ENCODE results near the gene RGS16. TPM values are rescaled to one million over a fixed set of nuclear protein-coding genes. Genes with fewer than 3 reads are reported as not detected.
A peak's percentile ranks its signal among the peaks of the same experiment; 100 is the strongest.

The RGS16 gene
- total RNA-seq, 1 donor from 2014 or later = 1.6 TPM

DNA sequence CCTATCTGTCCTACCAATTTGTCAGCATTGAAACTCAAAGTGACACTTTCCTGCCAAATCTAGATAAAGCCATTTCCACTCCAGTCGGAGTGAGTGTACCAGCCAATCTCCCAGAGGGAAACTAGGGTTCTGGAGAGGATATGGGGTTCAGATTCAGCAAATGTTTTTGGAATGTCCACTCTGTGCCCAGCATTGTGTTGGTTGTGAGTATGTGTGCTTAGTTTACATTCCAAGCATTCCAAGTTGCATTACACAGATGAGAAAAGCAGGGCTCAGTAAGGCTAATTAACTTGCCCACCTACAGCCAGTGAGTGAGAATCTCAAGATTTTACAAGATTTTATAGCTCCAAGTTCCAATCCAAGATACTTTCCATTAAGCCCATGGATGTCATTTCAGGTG, 26.4 kb upstream of the RGS16 start:
- FAIRE-seq (no peak), DNase-seq (ENCODE audit: low spot score in 2 of 2) (no peak)

GRCh38 chr1:182629499-182630096, 25.4 kb upstream of the RGS16 start:
- DNase-seq (ENCODE audit: low spot score in 2 of 2) (no peak), FAIRE-seq (no peak)

DNA sequence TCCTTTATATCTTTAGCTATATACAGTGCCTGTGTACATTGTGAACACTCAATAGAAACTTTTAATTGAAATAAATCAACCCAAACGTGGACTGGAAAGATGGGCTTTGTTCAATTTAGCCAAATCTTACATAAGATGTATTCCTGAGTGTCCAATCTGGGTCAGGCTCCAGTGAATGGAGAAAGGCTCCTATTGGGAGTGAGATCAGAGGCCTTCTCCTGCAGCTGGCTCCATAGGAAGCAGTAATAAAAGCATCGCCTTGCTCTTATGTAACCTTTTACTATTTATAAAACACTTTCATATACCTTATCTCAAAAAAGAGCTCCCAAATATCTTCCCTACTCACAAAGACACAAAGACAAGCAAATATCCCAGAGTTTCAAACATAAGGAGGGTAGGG, 24.9 kb upstream of the RGS16 start:
- FAIRE-seq (no peak), DNase-seq (ENCODE audit: low spot score in 2 of 2) (no peak)

GRCh38 chr1:182628657-182629056, 24.5 kb upstream of the RGS16 start:
- FAIRE-seq (no peak), DNase-seq (ENCODE audit: low spot score in 2 of 2) (no peak)

DNA sequence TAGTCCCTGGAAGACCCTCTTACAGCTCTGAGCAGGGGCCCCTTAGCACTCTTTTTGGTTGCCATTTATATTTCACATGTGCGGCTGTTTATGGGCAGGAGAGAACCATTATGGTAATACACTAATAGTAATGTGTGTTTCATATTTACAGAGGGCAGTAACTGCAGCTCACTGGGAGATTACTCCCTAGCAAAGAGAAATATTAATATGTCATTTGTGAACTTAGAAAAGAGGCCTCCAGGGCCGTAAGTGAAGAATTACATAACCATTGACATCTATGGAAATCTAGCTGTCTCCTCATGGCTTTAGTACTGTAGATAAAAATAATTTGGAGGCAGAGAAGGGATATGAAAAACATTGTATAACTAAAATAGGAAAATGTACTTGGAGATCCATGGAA, 23.4 kb upstream of the RGS16 start:
- no peak for DNase-seq (ENCODE audit: low spot score in 2 of 2)
- FAIRE-seq = no peak

DNA sequence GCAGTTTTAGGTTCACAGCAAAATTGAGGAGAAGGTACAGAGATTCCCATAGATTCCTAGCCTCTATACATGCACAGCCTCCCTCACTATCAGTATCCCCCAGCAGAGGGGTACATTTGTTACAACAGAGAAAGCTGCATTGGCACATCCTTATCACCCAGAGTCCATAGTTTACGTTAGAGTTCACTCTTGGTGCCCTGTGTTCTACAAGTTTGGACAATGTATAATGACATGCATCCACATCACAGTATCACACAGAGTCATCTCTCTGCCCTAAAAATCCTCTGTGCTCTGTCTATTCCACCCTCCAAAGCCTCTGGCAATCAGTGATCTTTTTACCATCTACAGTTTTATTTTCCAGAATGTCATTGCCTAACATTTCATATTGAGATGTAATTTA, 22.3 kb upstream of the RGS16 start:
- no peak for DNase-seq (ENCODE audit: low spot score in 2 of 2)
- FAIRE-seq = no peak

GRCh38 chr1:182625719-182626504, 21.7 kb upstream of the RGS16 start:
- FAIRE-seq = no peak
- no peak for DNase-seq (ENCODE audit: low spot score in 2 of 2)

DNA sequence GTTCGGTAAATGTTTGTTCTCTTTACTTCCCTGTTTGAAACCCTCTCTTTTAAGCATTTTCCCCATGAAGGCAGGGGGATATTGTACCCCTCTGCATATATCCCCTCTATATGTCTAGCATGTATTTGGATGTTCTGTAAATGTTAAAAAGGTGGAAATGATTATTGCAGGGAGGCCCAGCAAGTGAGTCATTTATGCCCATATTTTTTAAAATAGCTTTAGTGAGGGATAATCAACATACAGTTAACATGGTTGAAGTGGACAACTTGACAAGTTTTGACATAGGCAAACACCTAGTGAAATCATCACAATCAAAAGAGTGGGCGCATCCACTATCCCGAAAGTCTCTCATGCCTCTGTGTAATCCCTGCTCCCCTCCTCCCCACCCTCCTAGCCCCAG, 20.8 kb upstream of the RGS16 start:
- no peak for FAIRE-seq

DNA sequence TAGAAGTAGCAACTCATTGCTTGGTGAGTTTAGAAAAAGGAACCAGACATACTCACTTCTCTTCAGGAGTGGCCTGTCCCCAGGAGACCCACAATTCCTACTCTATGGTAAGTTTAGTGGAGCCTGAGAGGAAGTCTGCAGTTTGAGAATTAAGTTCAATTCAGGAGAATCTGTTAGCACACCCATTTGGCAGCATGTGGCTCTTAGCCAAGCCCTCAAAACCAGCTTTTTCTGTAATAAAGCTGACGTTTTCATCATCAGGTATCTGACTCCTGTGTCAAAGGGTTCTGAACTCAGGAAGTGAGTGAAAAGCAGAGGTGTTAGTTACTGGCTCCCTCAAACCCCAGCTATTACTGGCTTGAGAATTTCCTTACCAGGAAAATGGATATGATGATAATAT, 20.4 kb upstream of the RGS16 start:
- DNase-seq (ENCODE audit: low spot score in 2 of 2) (no peak), FAIRE-seq (no peak)

More for the DNA sequence above, 20.8 kb upstream of the RGS16 start:
- DNase-seq (ENCODE audit: low spot score in 2 of 2) = no peak

- DNase-seq (ENCODE audit: low spot score in 2 of 2) (no peak), FAIRE-seq (no peak)
Measured at GRCh38 chr1:182622901-182623528, 18.8 kb upstream of the RGS16 start.

DNA sequence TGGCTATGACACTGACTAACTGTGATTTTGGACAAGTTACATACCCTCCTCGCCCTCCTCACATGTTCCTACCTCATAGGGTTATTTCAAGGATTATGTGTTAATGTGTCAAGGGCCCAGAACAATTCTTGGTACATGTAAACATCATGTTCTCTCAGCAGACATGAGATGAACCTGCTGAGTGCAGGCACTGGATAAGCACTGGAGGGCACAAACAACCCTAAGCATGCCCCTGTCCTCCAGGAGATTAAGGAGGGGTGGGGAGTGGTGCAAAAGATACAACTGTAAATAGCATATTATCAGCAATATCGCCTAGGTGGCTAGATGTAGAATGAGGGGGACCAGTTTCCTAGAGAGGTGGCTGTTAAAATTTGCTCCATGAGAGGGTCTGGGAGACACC, 17.7 kb upstream of the RGS16 start:
- DNase-seq (ENCODE audit: low spot score in 2 of 2) (no peak), FAIRE-seq (no peak)

DNA sequence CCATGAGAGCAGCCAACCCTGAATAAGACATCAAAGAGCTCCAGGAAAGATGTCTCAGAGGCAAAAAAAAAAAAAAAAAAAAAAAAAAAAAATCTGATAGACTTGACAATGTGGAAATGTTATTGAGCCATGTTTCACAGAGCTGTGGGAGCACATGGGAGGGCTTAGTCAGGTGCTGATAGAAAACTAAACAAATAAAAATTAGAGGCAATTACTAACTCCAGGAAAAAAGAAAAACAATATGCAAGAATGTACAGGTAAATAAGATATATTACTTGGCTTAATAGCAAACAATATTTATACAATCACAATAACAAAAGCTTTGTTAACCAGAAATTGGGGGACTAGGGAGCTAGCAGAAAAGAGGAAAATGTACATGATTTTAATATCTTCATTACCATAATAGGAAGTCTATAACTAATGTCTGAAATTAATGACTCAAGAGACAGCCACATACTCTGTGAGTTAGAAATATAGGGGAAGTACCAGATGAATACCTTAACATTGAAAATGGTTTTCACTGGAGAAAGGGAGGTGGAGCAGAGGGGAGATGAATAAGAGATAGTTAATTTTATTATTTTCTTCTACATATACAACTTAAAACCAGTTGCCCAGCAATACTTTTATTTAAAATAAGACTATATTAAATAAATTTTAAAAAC, 16.9 kb upstream of the RGS16 start:
- DNase-seq (ENCODE audit: low spot score in 2 of 2) = no peak
- FAIRE-seq = no peak

DNA sequence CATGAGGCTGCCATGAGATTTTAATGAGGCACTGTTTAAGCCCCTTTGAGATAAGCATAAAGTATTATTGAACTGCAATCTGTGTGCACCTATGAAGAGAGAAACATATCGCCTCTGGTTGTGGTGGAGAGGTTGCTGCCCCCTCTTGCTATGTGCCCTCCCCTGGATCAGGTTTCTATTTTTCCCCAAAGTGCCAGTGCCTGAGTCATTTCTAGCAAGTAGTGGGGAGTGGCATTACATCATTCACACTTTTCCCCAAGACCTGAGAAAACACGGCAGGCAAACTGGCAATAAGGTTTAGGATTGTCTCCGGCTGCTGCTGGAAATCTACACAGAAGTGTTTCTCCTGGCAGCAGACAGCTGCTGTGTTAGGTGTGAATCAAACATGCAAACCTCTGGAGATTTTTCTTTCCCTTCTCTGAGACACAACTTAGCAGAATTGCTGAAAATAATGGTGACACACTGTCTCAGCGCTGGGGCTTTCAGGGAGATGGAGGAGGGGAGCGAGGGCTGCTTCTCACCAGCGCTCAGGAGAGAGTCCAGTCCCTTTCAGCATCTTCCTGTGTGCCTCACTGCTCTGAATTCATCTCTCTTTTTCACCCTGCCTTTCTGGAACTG, 13.7 kb upstream of the RGS16 start:
- no peak for FAIRE-seq
- no peak for DNase-seq (ENCODE audit: low spot score in 2 of 2)

DNA sequence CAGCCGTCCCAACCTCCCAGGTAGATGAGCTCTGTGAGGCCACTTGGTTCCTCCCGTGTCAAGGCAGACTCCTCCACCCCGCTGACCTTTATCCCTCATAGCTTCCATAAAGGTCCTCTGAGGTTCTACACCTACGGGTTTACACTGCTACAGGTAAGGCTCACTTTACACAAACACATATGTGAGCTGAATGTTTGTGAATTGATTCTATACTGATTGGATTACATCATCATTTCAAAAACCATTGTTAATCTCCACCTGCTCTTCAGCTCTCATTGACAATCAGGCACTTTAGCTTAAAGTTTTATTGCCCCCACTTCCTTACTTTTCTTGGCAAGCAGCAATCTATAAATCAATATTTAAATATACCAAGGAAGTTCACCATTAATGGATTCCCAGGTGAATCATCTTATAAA, 12.8 kb upstream of the RGS16 start:
- FAIRE-seq (no peak), DNase-seq (ENCODE audit: low spot score in 2 of 2) (no peak)

DNA sequence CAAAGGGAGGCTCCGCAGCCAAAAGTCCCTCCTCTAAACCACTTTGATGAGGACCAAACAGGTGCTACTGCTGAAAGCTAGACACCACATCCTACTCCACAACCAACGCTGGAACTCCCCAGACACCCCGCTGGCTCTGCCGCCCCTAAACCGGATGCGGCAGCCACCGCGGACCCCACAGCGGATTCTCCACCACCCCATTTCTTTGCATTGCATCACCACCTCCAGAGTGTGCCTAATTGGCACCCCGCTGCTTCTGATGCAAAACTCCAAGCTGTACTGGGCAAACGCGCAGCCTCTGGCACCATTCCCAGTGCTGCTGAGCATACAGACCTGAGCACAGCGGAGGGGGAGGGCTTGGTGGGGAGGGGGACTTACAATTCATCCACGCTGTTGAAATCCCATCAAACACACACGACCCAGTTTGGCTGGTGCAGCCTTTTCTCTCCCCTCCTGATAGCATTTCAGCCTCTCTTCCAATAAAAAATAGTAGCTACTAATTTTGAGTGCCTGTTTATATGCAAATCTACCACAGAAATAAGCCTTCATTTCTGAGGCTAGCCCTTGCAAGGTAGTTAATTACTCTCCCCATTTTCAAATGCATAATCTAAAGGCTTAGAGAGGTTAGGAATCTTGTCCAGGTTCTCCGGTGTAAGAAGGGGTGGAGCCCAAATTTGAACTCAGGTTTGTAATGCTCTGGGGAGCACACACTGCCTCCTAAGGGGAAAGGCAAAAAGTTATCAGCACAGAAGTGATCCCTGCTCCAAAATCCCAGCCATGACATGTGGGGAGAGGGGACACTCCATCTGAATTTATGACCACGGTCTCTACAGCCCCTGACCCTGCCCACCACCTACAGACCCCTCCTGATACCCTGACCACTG, 12.2 kb upstream of the RGS16 start:
- FAIRE-seq = no peak
- DNase-seq (ENCODE audit: low spot score in 2 of 2) = peak; percentile 38 to 48

GRCh38 chr1:182615468-182616129, 11.4 kb upstream of the RGS16 start:
- no peak for DNase-seq (ENCODE audit: low spot score in 2 of 2)
- no peak for FAIRE-seq

- DNase-seq (ENCODE audit: low spot score in 2 of 2) (peak; percentile 47 to 77), FAIRE-seq (no peak)
Measured at GRCh38 chr1:182614796-182615454, 10.7 kb upstream of the RGS16 start.

GRCh38 chr1:182611787-182612186, 7.6 kb upstream of the RGS16 start:
- no peak for FAIRE-seq

GRCh38 chr1:182611326-182611725, 7.1 kb upstream of the RGS16 start:
- FAIRE-seq (no peak), DNase-seq (ENCODE audit: low spot score in 2 of 2) (no peak)

More at GRCh38 chr1:182611787-182612186, 7.6 kb upstream of the RGS16 start:
- DNase-seq (ENCODE audit: low spot score in 2 of 2) = no peak
